PFSK-1 (cell line): ENCODE results near the gene TMEM212.

Experiments used
- POLR2AphosphoS5 ChIP-seq: IDR thresholded peaks from 2 replicates; pipeline ENCODE4 v1.6.1; 2012; ENCODE audit warnings: low read depth, mild to moderate bottlenecking, control low read depth, low read length, moderate library complexity
- REST ChIP-seq, 2 experiments: IDR thresholded peaks; 2 replicates each; pipeline versions ENCODE4 v1.6.1 to v1.8.0; 2011 to 2012; ENCODE audit warnings: low read depth in 2 of 2, low read length in 2 of 2, control low read depth in 1 of 2, inconsistent platforms in 1 of 2, mild to moderate bottlenecking in 1 of 2, moderate library complexity in 1 of 2; ENCODE audit not compliant: insufficient read depth in 1 of 2
- SIN3A ChIP-seq: IDR thresholded peaks from 2 replicates; pipeline ENCODE4 v1.6.1; 2012; ENCODE audit warnings: mild to moderate bottlenecking, low read length, moderate library complexity, borderline replicate concordance; ENCODE audit not compliant: insufficient read depth
- TAF1 ChIP-seq: IDR thresholded peaks from 2 replicates; pipeline ENCODE4 v1.6.1; 2012; ENCODE audit warnings: low read length, control low read depth, borderline replicate concordance; ENCODE audit not compliant: insufficient read depth

GRCh38 chr3:171830518-171830875 is 12.7 kb upstream of the TMEM212 start:
- TF ChIP-seq POLR2AphosphoS5 (no peak), REST (IDR thresholded peaks at IDR 0.05; ENCODE audit: insufficient read depth in 1 of 2, low read depth in 2 of 2, low read length in 2 of 2) (no peak), TAF1 (no peak), SIN3A (no peak)
